Astrocyte (in vitro differentiated cells and primary cell): Measurements from ENCODE around the gene MYH7B.

Experiments used
- EZH2 ChIP-seq: IDR thresholded peaks from 2 replicates; pipeline ENCODE4 v1.6.1; 2012; ENCODE audit warnings: mild to moderate bottlenecking, low read length, inconsistent platforms; ENCODE audit not compliant: insufficient read depth
- TF ChIP-seq, protein P1 (sequence below): IDR thresholded peaks from 2 replicates; pipeline ENCODE4 v1.5.1; 2011; ENCODE audit warnings: low read depth, mild to moderate bottlenecking, inconsistent platforms, low read length, moderate library complexity; ENCODE audit not compliant: insufficient read depth

DNA sequence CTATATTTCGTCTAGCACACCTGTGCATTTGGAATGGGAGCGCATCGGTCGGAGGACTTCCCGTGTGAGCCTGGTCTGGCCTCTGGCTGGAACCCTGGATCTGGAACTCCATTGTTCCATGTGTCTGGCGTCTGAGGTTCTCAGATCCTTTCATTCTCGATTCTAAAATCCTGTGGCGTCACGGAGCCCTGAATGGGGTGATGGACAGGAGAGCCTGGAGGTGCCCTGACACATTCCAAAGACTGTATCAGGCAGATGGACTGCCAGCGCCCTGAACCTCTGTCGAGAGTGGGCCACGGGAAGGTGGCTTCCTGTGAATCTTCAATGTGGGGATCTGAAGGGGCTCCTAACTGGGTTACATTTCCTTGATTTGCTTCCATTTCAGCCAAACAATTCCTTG is 20.6 kb downstream of the MYH7B start:
- TF ChIP-seq, protein P1, sequence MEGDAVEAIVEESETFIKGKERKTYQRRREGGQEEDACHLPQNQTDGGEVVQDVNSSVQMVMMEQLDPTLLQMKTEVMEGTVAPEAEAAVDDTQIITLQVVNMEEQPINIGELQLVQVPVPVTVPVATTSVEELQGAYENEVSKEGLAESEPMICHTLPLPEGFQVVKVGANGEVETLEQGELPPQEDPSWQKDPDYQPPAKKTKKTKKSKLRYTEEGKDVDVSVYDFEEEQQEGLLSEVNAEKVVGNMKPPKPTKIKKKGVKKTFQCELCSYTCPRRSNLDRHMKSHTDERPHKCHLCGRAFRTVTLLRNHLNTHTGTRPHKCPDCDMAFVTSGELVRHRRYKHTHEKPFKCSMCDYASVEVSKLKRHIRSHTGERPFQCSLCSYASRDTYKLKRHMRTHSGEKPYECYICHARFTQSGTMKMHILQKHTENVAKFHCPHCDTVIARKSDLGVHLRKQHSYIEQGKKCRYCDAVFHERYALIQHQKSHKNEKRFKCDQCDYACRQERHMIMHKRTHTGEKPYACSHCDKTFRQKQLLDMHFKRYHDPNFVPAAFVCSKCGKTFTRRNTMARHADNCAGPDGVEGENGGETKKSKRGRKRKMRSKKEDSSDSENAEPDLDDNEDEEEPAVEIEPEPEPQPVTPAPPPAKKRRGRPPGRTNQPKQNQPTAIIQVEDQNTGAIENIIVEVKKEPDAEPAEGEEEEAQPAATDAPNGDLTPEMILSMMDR = no peak
- TF ChIP-seq EZH2 = no peak
